ENCODE data around the gene OSBPL8. TPM values are rescaled to one million over a fixed set of nuclear protein-coding genes. Genes with fewer than 3 reads are reported as not detected.

Gene OSBPL8
- total and polyA plus RNA-seq, 2 of the 8 experiments (the other 6 are each of a cell fraction or from before 2014, with no cell fraction given), result 10.9 to 81.1 TPM

DNA sequence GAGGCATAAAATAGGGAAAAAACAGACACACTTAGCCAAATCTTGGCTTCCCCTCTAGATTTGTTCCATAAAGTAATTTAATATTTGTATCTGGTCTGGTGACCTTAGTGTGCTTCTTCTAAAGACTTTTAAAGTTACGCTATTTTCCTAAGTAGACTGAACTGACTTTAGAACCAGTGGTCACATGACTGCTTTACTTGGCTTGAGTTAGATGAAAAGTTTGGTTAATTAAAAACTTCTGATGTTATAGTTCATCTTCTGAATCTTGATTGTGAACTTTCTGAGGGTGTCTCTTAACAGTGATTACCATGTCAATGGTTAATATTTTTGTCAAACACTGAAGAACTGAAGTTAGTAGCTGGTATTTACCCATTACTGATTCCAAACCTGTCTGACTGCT lies 214.0 kb downstream of the OSBPL8 start:
- Histone ChIP-seq H3K23me2 (ENCODE audit: low read depth, low read length) (peaks cover 4% of the 10 kb centered on the region), H3K4me2 (ENCODE audit: insufficient read depth in 1 of 2, low read depth in 2 of 2, low read length in 2 of 2) (no peak overlapping the region), H3K18ac (ENCODE audit: extremely low read depth, low read length) (no peak overlapping the region), H3K9ac (replicated peaks in 1 of 4; ENCODE audit: extremely low read depth in 1 of 4, low read depth in 3 of 4, low read length in 3 of 4) (no peak overlapping the region), H4K8ac (ENCODE audit: extremely low read depth, insufficient read depth, low read length) (no peak overlapping the region), H2AFZ (ENCODE audit: low read length) (no peak overlapping the region), H2BK5ac (ENCODE audit: low read depth, low read length) (no peak overlapping the region), H3K4me1 (replicated peaks in 1 of 4; ENCODE audit: control insufficient read depth in 3 of 4, insufficient read depth in 4 of 4, low read length in 3 of 4) (peaks cover 0 to 2% (median 0%) of the 10 kb centered on the region in 4 experiments; a peak in 2 of 7 replicates), H3K79me1 (ENCODE audit: low read depth, low read length) (no peaks in the 10 kb centered on the region), H4K20me1 (replicated peaks in 1 of 2; ENCODE audit: control insufficient read depth in 1 of 2, insufficient read depth in 2 of 2, low read length in 2 of 2) (no peaks in the 10 kb centered on the region), H2BK12ac (ENCODE audit: low read depth, low read length) (no peak overlapping the region), H2BK15ac (ENCODE audit: low read length) (no peak overlapping the region), H4K5ac (ENCODE audit: insufficient read length, low read depth, low read length) (no peak overlapping the region), H3K9me3 (ENCODE audit: insufficient read depth in 2 of 2, low read depth in 1 of 2, low read length in 1 of 2) (no peaks in the 10 kb centered on the region), H3K27me3 (replicated peaks in 1 of 4; ENCODE audit: control insufficient read depth in 3 of 4, extremely low read depth in 1 of 4, insufficient read depth in 3 of 4, low read length in 3 of 4) (no peaks in the 10 kb centered on the region), H3K4ac (replicated peaks; ENCODE audit: insufficient read length, low read depth, low read length) (no peak overlapping the region), H3K23ac (ENCODE audit: insufficient read length) (no peak overlapping the region), H2BK20ac (ENCODE audit: low read length) (no peak overlapping the region), H2BK120ac (replicated peaks; ENCODE audit: low read depth, low read length) (no peak overlapping the region), H3K56ac (replicated peaks; ENCODE audit: insufficient read length, low read depth, low read length) (no peak overlapping the region), H2AK5ac (ENCODE audit: low read depth, low read length) (no peak overlapping the region), H4K91ac (replicated peaks; ENCODE audit: insufficient read length, low read length) (no peak overlapping the region), H3K27ac (ENCODE audit: low read depth, low read length) (no peak overlapping the region), H3K14ac (ENCODE audit: insufficient read length) (no peak overlapping the region), H3K79me2 (ENCODE audit: control insufficient read depth in 1 of 2, insufficient read depth in 2 of 2, low read length in 2 of 2) (peaks cover 0 to 24% of the 10 kb centered on the region in 2 experiments; a peak in 2 of 4 replicates), H3K4me3 (ENCODE audit: extremely low read depth in 1 of 4, insufficient read depth in 2 of 4, low read depth in 3 of 4, low read length in 4 of 4) (no peak overlapping the region), H3K36me3 (ENCODE audit: control insufficient read depth in 2 of 4, insufficient read depth in 4 of 4, low read length in 3 of 4) (0 out of 8 replicates have a peak, but pooled peaks cover 0 to 2% (median 0%) of the 10 kb centered on the region in 4 experiments)
- POLR2A ChIA-PET (ENCODE audit: partially characterized antibody), result interaction anchor here (0.9 kb wide), 1 partner anchor 9 kb away, joined by 4 read pairs; no protein-coding TSS in a partner anchor
- 100% methylated on average over 1 of the region's 1 CpG; no CpG with 5 or more reads in 1 of the 2 experiments for WGBS, 2 experiments (ENCODE audit: extremely low coverage in 1 of 2, insufficient coverage in 1 of 2, insufficient read length in 1 of 2, insufficient replicate concordance in 2 of 2, low coverage in 1 of 2, low lambda C conversion rate in 2 of 2, missing lambda C conversion rate in 1 of 2)
- DNase-seq (ENCODE audit: low read depth in 1 of 2, low spot score in 2 of 2) (no peak), FAIRE-seq (no peak)
- CTCF ChIA-PET (ENCODE audit: partially characterized antibody), result interaction anchor here (0.8 to 1.3 kb wide), 3 partner anchors 29 to 266 kb away, joined by 3 to 4 read pairs (median 4); no protein-coding TSS in a partner anchor
- TF ChIP-seq BRCA1 (IDR thresholded peaks at IDR 0.05; ENCODE audit: low read depth, low read length) (no peak), ZNF274 (IDR thresholded peaks at IDR 0.05; ENCODE audit: borderline replicate concordance, extremely low read depth, low read length) (no peak), TEAD4 (IDR thresholded peaks at IDR 0.05; ENCODE audit: low read depth, low read length) (no peak), JUND (IDR thresholded peaks at IDR 0.05; ENCODE audit: low read length) (no peak), SIRT6 (IDR thresholded peaks at IDR 0.05; ENCODE audit: low read length) (no peak), BACH1 (IDR thresholded peaks at IDR 0.05; ENCODE audit: low read length) (no peak), RBBP5 (IDR thresholded peaks at IDR 0.05; ENCODE audit: borderline replicate concordance, low read depth, low read length) (no peak), NANOG (IDR thresholded peaks at IDR 0.05; ENCODE audit: insufficient read depth, low read depth, low read length, poor library complexity, severe bottlenecking) (no peak), CTBP2 (IDR thresholded peaks at IDR 0.05; ENCODE audit: borderline replicate concordance, insufficient read depth, insufficient read length, low read length) (no peak), SRF (IDR thresholded peaks at IDR 0.05; ENCODE audit: low read depth, low read length) (no peak), BCL11A (IDR thresholded peaks at IDR 0.05; ENCODE audit: low read depth in 2 of 2, low read length in 2 of 2) (no peak)
- TF ChIP-seq, protein P1, sequence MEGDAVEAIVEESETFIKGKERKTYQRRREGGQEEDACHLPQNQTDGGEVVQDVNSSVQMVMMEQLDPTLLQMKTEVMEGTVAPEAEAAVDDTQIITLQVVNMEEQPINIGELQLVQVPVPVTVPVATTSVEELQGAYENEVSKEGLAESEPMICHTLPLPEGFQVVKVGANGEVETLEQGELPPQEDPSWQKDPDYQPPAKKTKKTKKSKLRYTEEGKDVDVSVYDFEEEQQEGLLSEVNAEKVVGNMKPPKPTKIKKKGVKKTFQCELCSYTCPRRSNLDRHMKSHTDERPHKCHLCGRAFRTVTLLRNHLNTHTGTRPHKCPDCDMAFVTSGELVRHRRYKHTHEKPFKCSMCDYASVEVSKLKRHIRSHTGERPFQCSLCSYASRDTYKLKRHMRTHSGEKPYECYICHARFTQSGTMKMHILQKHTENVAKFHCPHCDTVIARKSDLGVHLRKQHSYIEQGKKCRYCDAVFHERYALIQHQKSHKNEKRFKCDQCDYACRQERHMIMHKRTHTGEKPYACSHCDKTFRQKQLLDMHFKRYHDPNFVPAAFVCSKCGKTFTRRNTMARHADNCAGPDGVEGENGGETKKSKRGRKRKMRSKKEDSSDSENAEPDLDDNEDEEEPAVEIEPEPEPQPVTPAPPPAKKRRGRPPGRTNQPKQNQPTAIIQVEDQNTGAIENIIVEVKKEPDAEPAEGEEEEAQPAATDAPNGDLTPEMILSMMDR (IDR thresholded peaks at IDR 0.05; ENCODE audit: control extremely low read depth in 1 of 3, insufficient read depth in 1 of 3, low read depth in 1 of 3, low read length in 3 of 3), result no peak

Measured in H1 (cell line).